HepG2 (cell line): ENCODE results near the gene GATA3. TPM values are rescaled to one million over a fixed set of nuclear protein-coding genes. Genes with fewer than 3 reads are reported as not detected.

Experiments used
- ATAC-seq: fragments of 200-7000 bp; cut with Tn5 transposase; 3 replicates; pipeline ENCODE4 v1.9.1; 2020; ENCODE audit warnings: mild to moderate bottlenecking, moderate library complexity
- BruUV-seq: library from RNA; stranded (reverse); fragments of 400-500 nt; replicated peaks from 2 replicates; lab custom pipeline; 2021; lab: Mats Ljungman, UMichigan
- CTCF ChIA-PET: fragments of 300-600 bp; formaldehyde crosslinking; extraction: SDS; loops from one replicate; lab custom pipeline; 2021; ENCODE audit warnings: low total read pairs, inconsistent platforms, low intra/inter-chr PET ratio; lab: Yijun Ruan, JAX
- POLR2A ChIA-PET: fragments of 350-600 bp; sonication (Branson Sonifier 250); formaldehyde crosslinking; loops from one replicate; lab custom pipeline; 2020; ENCODE audit warnings: antibody characterized with exemption, inconsistent platforms; lab: Yijun Ruan, JAX
- DNase-seq: peaks from one replicate; pipeline ENCODE4 v3.0.0-alpha.2; 2015; ENCODE audit warnings: low spot score
- FAIRE-seq: peaks from 3 replicates; lab custom pipeline; 2011; peaks lifted over from hg19 to GRCh38; lab: Jason Lieb, UNC
- H2AFZ ChIP-seq: one replicate; pipeline ENCODE4 v1.6.1; 2011; ENCODE audit warnings: low read length, inconsistent platforms
- H3K27ac ChIP-seq: fragments of 300-600 bp; 3 replicates; pipeline ENCODE4 v1.8.0; 2011; ENCODE audit warnings: mixed run types, mild to moderate bottlenecking, mixed read lengths, low read length, inconsistent platforms; ENCODE audit not compliant: insufficient read depth; ENCODE audit errors: extremely low read length
- H3K27me3 ChIP-seq, 2 experiments: fragments of 200-600 bp in 1 of 2; 2 replicates in 1 of 2; 3 replicates in 1 of 2; pipeline versions ENCODE4 v1.6.0 to v1.8.0; 2011; ENCODE audit warnings: low read length in 2 of 2, mild to moderate bottlenecking in 2 of 2, moderate library complexity in 2 of 2, inconsistent platforms in 1 of 2; ENCODE audit not compliant: insufficient read depth in 2 of 2, control insufficient read depth in 1 of 2
- H3K36me3 ChIP-seq, 2 experiments: fragments of 200-600 bp in 1 of 2; replicated peaks in 1 of 2; 2 replicates in 1 of 2; 3 replicates in 1 of 2; pipeline versions ENCODE4 v1.5.1 to v1.8.0; 2011; ENCODE audit warnings: low read length in 2 of 2, inconsistent platforms in 1 of 2; ENCODE audit not compliant: insufficient read depth in 2 of 2, control insufficient read depth in 1 of 2
- H3K4me1 ChIP-seq: 2 replicates; pipeline ENCODE4 v1.5.1; 2012; ENCODE audit warnings: low read length, inconsistent platforms; ENCODE audit not compliant: insufficient read depth
- H3K4me2 ChIP-seq: 2 replicates; pipeline ENCODE4 v1.6.0; 2011; ENCODE audit warnings: low read depth, low read length, inconsistent platforms
- H3K4me3 ChIP-seq, 3 experiments: fragments of 200-600 bp in 1 of 3; sonication (generic), shearing (Covaris generic) in 1 of 3; replicated peaks in 1 of 3; 2 replicates each; pipeline ENCODE4 v1.5.1; 2011 to 2016; ENCODE audit warnings: low read length in 3 of 3, inconsistent platforms in 2 of 3, low read depth in 2 of 3, mild to moderate bottlenecking in 2 of 3, control low read depth in 1 of 3, mixed read lengths in 1 of 3; ENCODE audit not compliant: insufficient read depth in 1 of 3
- H3K79me2 ChIP-seq: one replicate; pipeline ENCODE4 v1.6.1; 2011; ENCODE audit warnings: low read length, inconsistent platforms; ENCODE audit not compliant: insufficient read depth
- H3K9ac ChIP-seq: 2 replicates; pipeline ENCODE4 v1.6.0; 2011; ENCODE audit warnings: mild to moderate bottlenecking, low read depth, low read length, inconsistent platforms; ENCODE audit not compliant: insufficient read depth
- H3K9me3 ChIP-seq: 2 replicates; pipeline ENCODE4 v1.5.1; 2012; ENCODE audit warnings: mild to moderate bottlenecking, low read length
- H4K20me1 ChIP-seq: 2 replicates; pipeline ENCODE4 v1.6.0; 2011; ENCODE audit warnings: inconsistent platforms, mild to moderate bottlenecking, low read length, moderate library complexity; ENCODE audit not compliant: insufficient read depth
- BCL6 ChIP-seq: IDR thresholded peaks from 2 replicates; pipeline ENCODE4 v1.6.1; 2016; ENCODE audit warnings: missing genetic modification reagents, missing compliant biosample characterization
- EZH2 ChIP-seq: conservative IDR thresholded peaks from 2 replicates; pipeline ENCODE4 v1.6.1; 2012; ENCODE audit warnings: mild to moderate bottlenecking, low read depth, low read length, moderate library complexity
- HOXA3 ChIP-seq: sonication (generic); formaldehyde crosslinking; IDR thresholded peaks from 2 replicates; pipeline ENCODE4 v1.5.0; 2020; ENCODE audit warnings: missing genetic modification reagents
- NCOA1 ChIP-seq: sonication (generic); formaldehyde crosslinking; IDR thresholded peaks from 2 replicates; pipeline ENCODE4 v1.9.0; 2021; ENCODE audit warnings: missing genetic modification reagents
- RARG ChIP-seq: sonication (generic); formaldehyde crosslinking; IDR thresholded peaks from 2 replicates; pipeline ENCODE4 v1.4.0; 2020; ENCODE audit warnings: low read depth, mild to moderate bottlenecking, missing genetic modification reagents
- ZMYM2 ChIP-seq: sonication (generic); formaldehyde crosslinking; IDR thresholded peaks from 2 replicates; pipeline ENCODE4 v1.8.0; 2022; ENCODE audit warnings: mild to moderate bottlenecking, missing genetic modification reagents
- ZNF292 ChIP-seq: sonication (generic); formaldehyde crosslinking; IDR thresholded peaks from 2 replicates; pipeline ENCODE4 v1.8.1; 2022; ENCODE audit warnings: mild to moderate bottlenecking, low read depth, missing genetic modification reagents, borderline replicate concordance
- ZNF720 ChIP-seq: sonication (generic); formaldehyde crosslinking; IDR thresholded peaks from 2 replicates; pipeline ENCODE4 v1.4.0; 2020; ENCODE audit warnings: missing genetic modification reagents
- ZSCAN29 ChIP-seq: sonication (generic); formaldehyde crosslinking; conservative IDR thresholded peaks from 2 replicates; pipeline ENCODE4 v1.4.0; 2020; ENCODE audit warnings: mild to moderate bottlenecking, missing genetic modification reagents
- WGBS: methylation state at CpG from one replicate; pipeline ENCODE4 v1.1.6; 2017; ENCODE audit warnings: low lambda C conversion rate; 5-methylcytosine and 5-hydroxymethylcytosine counted together
- in situ Hi-C: cut with HindIII; loops from 2 replicates; pipeline ENCODE4 v1.10.0; 2017; ENCODE audit warnings: low pct_unique_long_range_greater_than_20kb; ENCODE audit not compliant: extremely low pct_ligation_motif_present
- intact Hi-C: fragments of 100-400 bp; cut with micrococcal nuclease; formaldehyde crosslinking; loops from one replicate; pipeline ENCODE4 v1.10.0; 2022; ENCODE audit not compliant: unreplicated experiment
- polyA plus RNA-seq, 8 experiments: library from polyadenylated mRNA; depleted of rRNA in 3 of 8; stranded (reverse) in 7 of 8; unstranded in 1 of 8; fragments of >200 nt; fragmentation: Illumina TruSeq in 4 of 8; extraction: Trizol in 4 of 8; gene quantifications; 2 replicates each; pipeline versions ENCODE4 v1.2.1 to v1.2.3, GENCODE V29; 2011 to 2016; ENCODE audit warnings: low read depth in 4 of 8, missing spikeins in 1 of 8, mixed read lengths in 1 of 8; ENCODE audit not compliant: insufficient read depth in 1 of 8
- total RNA-seq, 5 experiments: library from RNA; depleted of rRNA; stranded (reverse); fragments of >200 nt; fragmentation: Illumina TruSeq; extraction: Trizol; gene quantifications; 2 replicates each; pipeline ENCODE4 v1.2.3, GENCODE V29; 2016; ENCODE audit warnings: low read depth in 1 of 5
- TF ChIP-seq, protein P1 (sequence below): sonication (generic); IDR thresholded peaks from 2 replicates; pipeline ENCODE4 v1.6.1; 2016; ENCODE audit warnings: low read depth, borderline replicate concordance

GATA3 gene
- total and polyA plus RNA-seq, 2 of the 13 experiments (the other 11 are each of a cell fraction or from before 2014, with no cell fraction given): not detected

DNA sequence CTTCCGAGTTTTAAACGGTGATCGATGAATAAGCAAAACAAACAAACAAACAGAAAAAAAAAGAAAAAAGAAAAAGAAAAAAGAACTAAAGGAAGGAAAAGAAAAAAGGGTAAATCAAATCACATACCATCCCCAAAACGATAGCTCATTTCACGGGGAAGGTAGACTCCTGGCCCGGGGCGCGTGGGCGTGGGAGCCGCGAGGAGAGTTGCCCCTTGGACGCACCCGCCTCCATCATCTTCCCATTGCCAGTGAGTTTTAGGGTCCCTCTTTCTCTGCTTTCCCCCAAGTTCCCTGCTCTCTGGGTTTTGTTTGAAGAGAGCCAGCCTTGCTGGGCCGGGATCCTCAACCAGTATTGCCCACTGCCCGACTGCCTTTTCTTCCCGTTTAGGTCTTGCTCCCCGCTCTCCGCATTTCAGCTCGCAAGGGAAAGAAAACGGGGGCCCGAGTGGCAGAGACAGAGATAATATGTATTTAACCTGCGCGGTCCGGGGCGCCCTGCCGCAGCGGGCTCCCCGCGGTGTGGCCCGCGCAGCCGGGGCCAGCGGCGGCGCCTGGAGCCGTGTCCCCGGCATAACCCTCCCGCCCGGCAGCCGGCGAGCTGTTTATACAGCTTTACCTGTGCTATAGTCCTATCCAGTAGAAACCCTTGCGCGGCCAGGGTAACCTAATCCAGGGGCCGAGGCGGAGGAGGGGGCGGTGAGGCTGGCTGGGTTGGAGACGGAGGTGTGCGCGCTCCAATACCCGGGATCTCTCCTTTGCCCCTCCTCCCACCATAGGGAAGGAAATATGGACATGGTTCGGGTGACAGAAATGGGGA, 5.2 kb upstream of the GATA3 start:
- Histone ChIP-seq H4K20me1 (peaks cover 39% of the 10 kb centered on the region; the same call in 1 of the 2 replicates), H3K9ac (no peak overlapping the region), H3K4me1 (peaks cover 31% of the 10 kb centered on the region), H3K27ac (no peak overlapping the region), H3K79me2 (no peaks in the 10 kb centered on the region), H3K4me2 (peak overlapping the region; percentile 73), H3K4me3 (peak overlapping the region; percentile 38 to 63 (median 57); a peak in 4 of 6 replicates), H3K27me3 (peaks cover 27 to 87% of the 10 kb centered on the region in 2 experiments), H2AFZ (no peak overlapping the region), H3K36me3 (no peaks in the 10 kb centered on the region), H3K9me3 (no peaks in the 10 kb centered on the region)
- CTCF ChIA-PET: no interaction called here
- peak; percentile 5 for ATAC-seq
- in situ Hi-C loops (no loop called here), intact Hi-C loops (no loop called here)
- no TSS peak for BruUV-seq
- POLR2A ChIA-PET: no interaction called here
- WGBS: 23% methylated on average over 42 of the region's 51 CpGs
- FAIRE-seq: no peak
- TF ChIP-seq RARG: no peak
- TF ChIP-seq, protein P1, sequence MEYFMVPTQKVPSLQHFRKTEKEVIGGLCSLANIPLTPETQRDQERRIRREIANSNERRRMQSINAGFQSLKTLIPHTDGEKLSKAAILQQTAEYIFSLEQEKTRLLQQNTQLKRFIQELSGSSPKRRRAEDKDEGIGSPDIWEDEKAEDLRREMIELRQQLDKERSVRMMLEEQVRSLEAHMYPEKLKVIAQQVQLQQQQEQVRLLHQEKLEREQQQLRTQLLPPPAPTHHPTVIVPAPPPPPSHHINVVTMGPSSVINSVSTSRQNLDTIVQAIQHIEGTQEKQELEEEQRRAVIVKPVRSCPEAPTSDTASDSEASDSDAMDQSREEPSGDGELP: no peak
- 0 out of 2 replicates have a peak, but pooled peaks have one; percentile 3 for TF ChIP-seq BCL6 (CRISPR knock-in tag)
- no peak for TF ChIP-seq ZNF292 (CRISPR knock-in tag)
- no peak for TF ChIP-seq ZSCAN29 (CRISPR knock-in tag)
- TF ChIP-seq ZMYM2: no peak
- TF ChIP-seq ZNF720: no peak
- no peak for TF ChIP-seq NCOA1 (CRISPR knock-in tag)
- no peak for TF ChIP-seq HOXA3 (CRISPR knock-in tag)
- peak; percentile 87 for TF ChIP-seq EZH2
- DNase-seq: no peak
